MM.1S (cell line): ENCODE data around the gene GABRA1.
A peak's percentile ranks its signal among the peaks of the same experiment; 100 is the strongest.

ENCODE experiments used
- DNase-seq: peaks from one replicate; pipeline ENCODE4 v3.0.0-alpha.2; 2015
- H2AFZ ChIP-seq: fragments of 300-600 bp; sonication (generic); 2 replicates; pipeline ENCODE4 v1.6.0; 2016; ENCODE audit warnings: antibody characterized with exemption, low read length
- H3F3A ChIP-seq: fragments of 300-600 bp; sonication (generic); 2 replicates; pipeline ENCODE4 v1.6.1; 2016; ENCODE audit warnings: mild to moderate bottlenecking, antibody characterized with exemption, low read length, moderate library complexity, mixed read lengths; ENCODE audit not compliant: insufficient read depth
- H3K27ac ChIP-seq: fragments of 300-600 bp; sonication (generic); 2 replicates; pipeline ENCODE4 v1.5.1; 2016; ENCODE audit warnings: mild to moderate bottlenecking, low read length
- H3K27me3 ChIP-seq: fragments of 300-600 bp; sonication (generic); replicated peaks from 2 replicates; pipeline ENCODE4 v1.6.0; 2016; ENCODE audit warnings: low read length; ENCODE audit not compliant: insufficient read depth
- H3K36me3 ChIP-seq: fragments of 300-600 bp; sonication (generic); replicated peaks from 2 replicates; pipeline ENCODE4 v1.6.1; 2016; ENCODE audit warnings: mild to moderate bottlenecking, low read length, mixed read lengths; ENCODE audit not compliant: insufficient read depth
- H3K4me1 ChIP-seq: fragments of 300-600 bp; sonication (generic); 2 replicates; pipeline ENCODE4 v1.6.1; 2016; ENCODE audit warnings: low read length, mixed read lengths
- H3K4me2 ChIP-seq: fragments of 300-600 bp; sonication (generic); 2 replicates; pipeline ENCODE4 v1.6.0; 2016; ENCODE audit warnings: low read depth, low read length
- H3K4me3 ChIP-seq: fragments of 300-600 bp; sonication (generic); 2 replicates; pipeline ENCODE4 v1.5.1; 2016; ENCODE audit warnings: low read length, mixed read lengths
- H3K79me2 ChIP-seq: fragments of 300-600 bp; sonication (generic); 2 replicates; pipeline ENCODE4 v1.6.1; 2016; ENCODE audit warnings: mixed run types, low read length, mixed read lengths
- H3K9ac ChIP-seq: fragments of 300-600 bp; sonication (generic); 2 replicates; pipeline ENCODE4 v1.6.1; 2016; ENCODE audit warnings: low read length, mixed read lengths
- H3K9me2 ChIP-seq: fragments of 300-600 bp; sonication (generic); replicated peaks from 2 replicates; pipeline ENCODE4 v1.6.1; 2016; ENCODE audit warnings: mild to moderate bottlenecking, low read length, mixed read lengths; ENCODE audit not compliant: insufficient read depth
- H3K9me3 ChIP-seq: fragments of 300-600 bp; sonication (generic); replicated peaks from 2 replicates; pipeline ENCODE4 v1.6.1; 2016; ENCODE audit warnings: mild to moderate bottlenecking, low read length, mixed read lengths; ENCODE audit not compliant: insufficient read depth
- H4K20me1 ChIP-seq: fragments of 300-600 bp; sonication (generic); 2 replicates; pipeline ENCODE4 v1.6.1; 2016; ENCODE audit warnings: mild to moderate bottlenecking, low read length, moderate library complexity, mixed read lengths; ENCODE audit not compliant: insufficient read depth
- EZH2 ChIP-seq: fragments of 300-600 bp; sonication (generic); optimal IDR thresholded peaks from 2 replicates; pipeline ENCODE3; 2017; ENCODE audit warnings: low read depth, mild to moderate bottlenecking, antibody characterized with exemption, low read length, mixed read lengths
- EZH2phosphoT487 ChIP-seq: fragments of 300-600 bp; sonication (generic); IDR thresholded peaks from 2 replicates; pipeline ENCODE4 v1.6.1; 2018; ENCODE audit warnings: antibody characterized with exemption, low read length
- TF ChIP-seq, protein P1 (sequence below): fragments of 300-600 bp; sonication (generic); IDR thresholded peaks from 2 replicates; pipeline ENCODE4 v1.5.1; 2016; ENCODE audit warnings: antibody characterized with exemption, low read length, mixed read lengths

Gene GABRA1

DNA sequence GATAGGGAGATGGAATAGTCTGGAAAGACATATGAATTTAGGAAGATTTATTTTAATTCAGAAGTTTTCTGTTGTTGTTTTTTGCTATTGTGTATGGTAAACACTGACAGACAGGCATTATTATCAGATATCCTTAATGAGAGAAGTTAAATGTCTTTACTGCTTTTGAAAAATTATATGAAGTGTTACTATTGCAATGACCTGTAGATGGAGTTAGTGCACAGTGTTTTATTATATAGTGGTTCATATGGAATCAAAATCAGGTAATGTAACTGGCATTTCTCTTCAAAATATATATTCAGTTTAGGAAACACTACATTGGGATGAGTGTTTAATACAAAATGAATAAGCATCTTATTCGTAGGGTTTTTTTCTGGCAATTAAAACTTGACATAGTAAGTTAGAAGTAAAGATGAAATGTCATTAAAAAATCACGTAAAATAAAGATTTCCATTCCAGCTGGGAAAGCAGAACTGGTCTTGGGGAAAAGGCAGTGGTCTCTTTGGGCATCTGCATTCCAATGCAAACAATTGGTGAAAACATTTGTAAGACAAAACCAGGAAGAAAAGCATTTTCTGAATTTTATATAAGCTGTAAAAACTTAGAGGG is 3.9 kb downstream of the GABRA1 start:
- no peaks in the 10 kb centered on the region for H3K79me2 ChIP-seq
- H3F3A ChIP-seq, result no peaks in the 10 kb centered on the region
- no peak overlapping the region for H2AFZ ChIP-seq
- no peaks in the 10 kb centered on the region for H4K20me1 ChIP-seq
- H3K9me3 ChIP-seq, result no peaks in the 10 kb centered on the region
- H3K9me2 ChIP-seq, result no peaks in the 10 kb centered on the region
- H3K4me3 ChIP-seq, result no peak overlapping the region
- TF ChIP-seq EZH2, result no peak
- TF ChIP-seq, protein P1, sequence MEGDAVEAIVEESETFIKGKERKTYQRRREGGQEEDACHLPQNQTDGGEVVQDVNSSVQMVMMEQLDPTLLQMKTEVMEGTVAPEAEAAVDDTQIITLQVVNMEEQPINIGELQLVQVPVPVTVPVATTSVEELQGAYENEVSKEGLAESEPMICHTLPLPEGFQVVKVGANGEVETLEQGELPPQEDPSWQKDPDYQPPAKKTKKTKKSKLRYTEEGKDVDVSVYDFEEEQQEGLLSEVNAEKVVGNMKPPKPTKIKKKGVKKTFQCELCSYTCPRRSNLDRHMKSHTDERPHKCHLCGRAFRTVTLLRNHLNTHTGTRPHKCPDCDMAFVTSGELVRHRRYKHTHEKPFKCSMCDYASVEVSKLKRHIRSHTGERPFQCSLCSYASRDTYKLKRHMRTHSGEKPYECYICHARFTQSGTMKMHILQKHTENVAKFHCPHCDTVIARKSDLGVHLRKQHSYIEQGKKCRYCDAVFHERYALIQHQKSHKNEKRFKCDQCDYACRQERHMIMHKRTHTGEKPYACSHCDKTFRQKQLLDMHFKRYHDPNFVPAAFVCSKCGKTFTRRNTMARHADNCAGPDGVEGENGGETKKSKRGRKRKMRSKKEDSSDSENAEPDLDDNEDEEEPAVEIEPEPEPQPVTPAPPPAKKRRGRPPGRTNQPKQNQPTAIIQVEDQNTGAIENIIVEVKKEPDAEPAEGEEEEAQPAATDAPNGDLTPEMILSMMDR, result peak; percentile 46
- no peak overlapping the region for H3K4me2 ChIP-seq
- no peaks in the 10 kb centered on the region for H3K4me1 ChIP-seq
- H3K27ac ChIP-seq, result no peak overlapping the region
- DNase-seq, result peak; percentile 24
- H3K9ac ChIP-seq, result no peak overlapping the region
- no peaks in the 10 kb centered on the region for H3K27me3 ChIP-seq
- H3K36me3 ChIP-seq, result no peaks in the 10 kb centered on the region

- Histone ChIP-seq H3K36me3 (no peaks in the 10 kb centered on the region), H3K79me2 (no peaks in the 10 kb centered on the region), H4K20me1 (no peaks in the 10 kb centered on the region), H3K27me3 (no peaks in the 10 kb centered on the region), H3K9me3 (no peaks in the 10 kb centered on the region), H3K9me2 (no peaks in the 10 kb centered on the region), H3K4me3 (no peak overlapping the region), H3K4me1 (no peaks in the 10 kb centered on the region), H3K9ac (no peak overlapping the region), H3K27ac (no peak overlapping the region), H3K4me2 (no peak overlapping the region), H2AFZ (no peak overlapping the region), H3F3A (no peaks in the 10 kb centered on the region)
- TF ChIP-seq, protein P1, result no peak
- TF ChIP-seq EZH2phosphoT487 (no peak), EZH2 (no peak)
- no peak for DNase-seq
Observed at GRCh38 chr5:161857358-161857757, 9.4 kb downstream of the GABRA1 start.

- no peaks in the 10 kb centered on the region for H4K20me1 ChIP-seq
- no peaks in the 10 kb centered on the region for H3K79me2 ChIP-seq
- DNase-seq, result no peak
- H3K9me3 ChIP-seq, result no peaks in the 10 kb centered on the region
- H3K27ac ChIP-seq, result no peak overlapping the region
- H3F3A ChIP-seq, result no peaks in the 10 kb centered on the region
- no peak overlapping the region for H2AFZ ChIP-seq
- TF ChIP-seq, protein P1, result no peak
- TF ChIP-seq EZH2phosphoT487 (no peak), EZH2 (no peak)
- H3K4me3 ChIP-seq, result no peak overlapping the region
- H3K4me2 ChIP-seq, result no peak overlapping the region
- no peaks in the 10 kb centered on the region for H3K4me1 ChIP-seq
- no peaks in the 10 kb centered on the region for H3K27me3 ChIP-seq
- H3K36me3 ChIP-seq, result no peaks in the 10 kb centered on the region
- no peaks in the 10 kb centered on the region for H3K9me2 ChIP-seq
- H3K9ac ChIP-seq, result no peak overlapping the region
Observed at GRCh38 chr5:161863259-161863658, 15.3 kb downstream of the GABRA1 start.
